Fibroblast of upper back skin (primary cell): Measurements from ENCODE around the gene ACOT7.

Experiments used
- DNase-seq: peaks from one replicate; pipeline ENCODE4 v3.0.0-alpha.2; 2013

The ACOT7 gene

GRCh38 chr1:6245869-6246496 is 147.6 kb downstream of the ACOT7 start:
- no peak for DNase-seq

DNA sequence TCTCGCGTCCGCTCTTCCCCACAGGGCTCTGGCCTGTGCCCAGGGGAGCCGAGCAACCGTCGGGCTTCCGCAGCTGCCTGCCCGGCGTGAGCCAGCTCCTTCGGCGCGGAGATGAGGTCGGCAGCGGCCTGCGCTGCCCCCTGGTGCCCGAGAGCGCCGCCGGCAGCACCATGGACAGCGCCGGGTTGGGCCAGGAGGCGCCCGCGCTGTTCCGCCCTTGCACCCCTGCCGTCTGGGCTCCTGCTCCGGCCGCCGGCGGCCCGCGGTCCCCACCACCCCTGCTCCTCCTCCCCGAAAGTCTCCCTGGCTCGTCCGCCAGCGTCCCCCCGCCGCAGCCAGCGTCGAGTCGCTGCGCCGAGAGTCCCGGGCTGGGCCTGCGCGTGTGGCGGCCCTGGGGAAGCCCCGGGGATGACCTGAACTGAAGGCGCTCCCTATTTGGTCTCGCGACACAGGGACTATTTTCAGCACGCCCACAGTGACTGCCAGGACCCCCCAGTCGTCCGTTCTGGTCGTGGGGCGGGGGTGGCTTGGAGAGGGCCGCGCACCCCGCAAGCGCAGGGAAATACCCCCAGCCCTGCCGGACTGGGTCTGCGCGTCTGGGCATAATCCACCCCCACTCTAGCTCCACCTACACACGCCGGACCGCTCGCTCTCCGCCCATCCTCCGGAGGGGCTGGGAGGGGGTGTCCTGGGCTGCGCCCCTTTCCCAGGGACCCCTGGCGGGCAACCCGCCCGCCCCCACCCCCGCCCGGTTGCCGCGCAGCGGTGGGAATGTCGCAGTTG is 148.3 kb downstream of the ACOT7 start:
- peak; percentile 71 for DNase-seq

- DNase-seq: no peak
These were observed 149.0 kb downstream of the ACOT7 start for GRCh38 chr1:6244401-6245049.

DNA sequence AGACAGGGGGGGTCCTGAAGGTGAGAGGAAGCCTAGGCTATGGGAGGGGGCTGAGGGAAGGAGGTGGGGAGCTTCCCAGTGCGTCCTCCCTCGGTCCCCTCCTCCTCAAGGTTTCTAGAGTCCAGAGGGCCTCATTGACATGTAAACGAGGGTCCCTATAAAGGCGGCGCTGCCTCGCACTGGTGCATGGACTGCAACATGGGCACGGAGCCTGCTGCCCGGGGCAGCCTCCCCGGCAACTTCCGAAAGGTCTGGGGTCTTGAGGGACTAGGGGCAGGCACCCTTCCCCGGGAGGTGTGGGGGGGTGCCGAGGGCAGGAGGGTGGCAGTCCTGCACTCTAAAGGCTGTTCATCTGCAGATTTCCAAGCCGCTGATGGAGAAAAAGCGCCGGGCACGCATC is 149.6 kb downstream of the ACOT7 start, which contains the start of gene HES3:
Gene HES3, plus strand, starts transcription at position 187 of the 400 bp plus-strand sequence. Its CDS starts 187 bp downstream, at position 374.
- DNase-seq: no peak

DNA sequence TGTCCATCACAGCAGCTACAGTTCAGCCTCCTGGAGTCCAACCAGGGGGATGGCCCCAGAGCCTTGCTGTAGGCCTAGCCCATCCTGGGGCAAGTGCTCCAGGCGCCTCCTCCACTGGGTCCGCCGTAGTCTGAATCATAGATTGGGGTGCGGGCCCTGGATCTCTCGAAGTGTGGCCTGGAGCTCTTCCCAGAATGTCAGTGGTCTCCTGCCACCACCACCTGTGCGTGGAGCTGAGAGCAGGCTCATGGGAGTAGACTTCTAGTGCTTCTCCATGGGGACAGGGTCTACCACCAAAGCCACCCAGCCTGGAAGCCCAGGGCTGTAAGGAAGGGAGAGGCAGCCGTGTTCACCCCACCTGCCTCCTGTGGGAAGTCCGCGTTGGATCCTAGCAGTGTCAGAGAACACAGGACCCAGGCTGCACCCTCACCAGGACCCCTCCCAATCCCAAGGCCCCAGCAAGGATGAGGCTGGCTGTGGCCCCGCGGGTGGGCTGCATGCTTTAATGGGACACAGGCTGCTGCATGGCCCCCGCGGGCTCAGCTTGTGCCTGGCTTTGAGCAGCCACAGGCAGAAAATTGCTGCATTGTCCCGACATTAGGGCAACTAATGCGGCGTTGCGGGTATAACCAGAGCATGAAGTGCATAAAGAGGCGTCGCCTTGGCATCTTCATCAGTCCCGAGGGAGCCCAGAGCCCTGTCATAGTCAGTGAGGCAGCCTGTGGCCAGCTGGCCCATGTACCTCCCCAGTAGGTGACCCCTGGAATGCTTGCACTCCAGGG is 150.3 kb downstream of the ACOT7 start:
- DNase-seq: no peak

DNA sequence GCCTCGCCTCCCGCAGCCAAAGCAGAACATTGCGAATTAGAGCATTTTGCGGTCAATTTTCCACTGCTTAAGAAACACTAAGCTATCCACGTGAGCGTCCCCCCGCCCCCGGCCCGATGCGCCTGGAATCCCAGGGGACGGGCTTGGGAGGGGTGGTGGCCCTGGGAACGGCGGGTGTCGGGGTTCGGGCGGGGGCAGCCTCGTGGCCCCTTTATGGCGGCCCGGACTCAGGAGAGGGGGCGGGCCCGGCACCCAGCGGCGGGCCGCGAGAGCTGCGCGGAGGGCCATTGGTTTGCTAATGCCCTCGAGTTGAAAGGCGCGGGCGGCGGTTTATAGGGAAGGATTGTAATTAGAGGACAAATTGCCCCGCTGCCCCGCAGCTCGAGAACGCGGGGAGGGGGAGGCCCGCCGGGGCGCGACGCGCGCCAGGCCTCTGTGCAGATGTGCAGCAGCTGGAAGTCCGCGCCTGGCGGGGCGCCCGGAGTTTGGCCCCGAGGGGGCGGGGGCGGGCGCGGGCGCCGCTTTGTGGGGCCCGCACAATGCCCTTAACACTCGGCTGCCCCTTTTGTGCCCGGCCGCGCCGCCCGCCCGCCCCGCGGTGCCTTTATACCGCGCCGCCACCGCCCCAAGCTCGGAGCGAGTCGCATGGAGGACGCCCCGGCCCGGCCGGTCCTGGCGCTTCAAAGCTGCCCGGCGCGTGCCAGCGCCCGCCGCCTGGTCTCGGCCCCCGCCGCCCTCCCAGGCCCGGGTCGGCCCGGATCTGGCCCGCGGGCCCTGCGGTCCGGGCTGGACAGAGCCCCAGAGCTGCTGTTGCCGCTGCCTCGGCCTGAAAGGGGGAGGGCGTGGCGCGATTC is 151.5 kb downstream of the ACOT7 start:
- DNase-seq: no peak

DNA sequence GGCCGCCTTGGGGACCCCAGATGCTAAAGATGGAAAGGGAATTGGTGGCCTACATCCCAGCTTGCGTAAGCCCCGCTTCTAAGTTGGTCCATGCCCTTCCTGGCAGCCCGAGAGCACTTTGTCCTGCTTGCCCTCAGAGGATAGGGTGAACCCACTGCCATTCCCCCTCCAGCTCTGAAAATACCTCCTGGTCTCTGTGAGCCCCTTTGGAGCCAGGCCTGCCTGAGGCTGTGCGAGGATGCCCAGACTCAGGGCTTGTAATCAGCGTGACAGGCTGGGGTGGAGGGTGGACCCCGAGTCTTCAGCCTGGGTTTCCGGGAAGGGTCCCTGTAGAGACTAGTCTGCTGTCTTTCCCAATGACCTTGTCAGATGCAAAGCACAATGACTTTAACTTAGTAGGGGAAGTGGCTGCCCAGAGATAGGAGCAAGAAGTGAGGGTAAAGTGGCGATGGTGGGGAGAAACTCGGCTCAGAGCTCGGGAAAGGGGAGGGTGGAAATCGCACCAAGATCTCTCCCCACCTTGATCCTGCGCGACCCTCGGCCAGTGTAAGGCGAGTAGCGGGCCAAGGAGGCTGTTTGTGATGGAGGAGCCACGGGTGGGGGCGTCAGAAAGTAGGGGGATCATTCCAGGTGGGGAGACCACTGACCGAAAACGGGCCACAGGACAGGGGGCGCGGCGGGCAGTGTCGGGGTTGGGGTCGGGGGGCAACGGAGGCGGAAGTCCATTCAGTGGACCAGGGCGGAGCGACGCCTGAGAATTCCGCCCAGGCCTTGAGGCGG is 152.3 kb downstream of the ACOT7 start:
- no peak for DNase-seq

DNA sequence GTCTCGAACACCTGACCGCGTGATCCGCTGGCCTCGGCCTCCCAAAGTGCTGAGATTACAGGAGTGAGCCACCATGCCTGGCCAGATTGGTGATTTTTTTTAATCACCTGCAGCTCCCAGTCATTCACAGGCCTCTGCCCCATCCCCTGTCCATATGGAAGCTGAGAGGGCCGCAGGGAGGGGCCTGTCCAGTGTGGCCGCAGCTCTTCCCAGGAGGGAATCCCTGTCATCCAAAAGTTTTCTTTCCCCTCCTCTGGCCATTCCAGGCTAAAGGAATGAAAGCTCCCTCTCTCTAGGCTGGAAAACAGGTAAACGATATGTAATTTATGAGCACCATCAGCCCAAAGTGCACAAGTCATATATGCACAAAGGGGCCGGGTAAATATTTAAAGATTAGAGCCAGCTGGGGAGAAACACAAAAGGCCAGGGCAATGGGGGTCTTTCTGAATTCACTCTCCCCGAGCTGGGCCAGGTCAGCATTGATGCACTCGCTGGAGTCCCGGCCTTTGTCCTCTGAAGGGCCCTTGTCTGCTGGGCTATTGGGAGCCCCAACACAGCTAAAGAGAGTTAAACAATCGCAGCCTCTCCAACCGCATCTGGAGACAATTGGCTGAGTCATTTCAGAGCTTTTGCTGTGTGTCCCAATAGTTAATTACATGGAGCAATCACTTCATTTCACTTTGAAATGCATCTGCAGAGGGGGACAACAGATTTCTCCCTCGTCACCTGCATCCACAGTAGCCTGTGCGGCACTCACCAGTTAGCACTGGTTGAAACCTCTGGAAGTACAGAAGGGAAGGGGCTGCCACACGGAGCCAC is 153.4 kb downstream of the ACOT7 start:
- DNase-seq: peak; percentile 52

DNA sequence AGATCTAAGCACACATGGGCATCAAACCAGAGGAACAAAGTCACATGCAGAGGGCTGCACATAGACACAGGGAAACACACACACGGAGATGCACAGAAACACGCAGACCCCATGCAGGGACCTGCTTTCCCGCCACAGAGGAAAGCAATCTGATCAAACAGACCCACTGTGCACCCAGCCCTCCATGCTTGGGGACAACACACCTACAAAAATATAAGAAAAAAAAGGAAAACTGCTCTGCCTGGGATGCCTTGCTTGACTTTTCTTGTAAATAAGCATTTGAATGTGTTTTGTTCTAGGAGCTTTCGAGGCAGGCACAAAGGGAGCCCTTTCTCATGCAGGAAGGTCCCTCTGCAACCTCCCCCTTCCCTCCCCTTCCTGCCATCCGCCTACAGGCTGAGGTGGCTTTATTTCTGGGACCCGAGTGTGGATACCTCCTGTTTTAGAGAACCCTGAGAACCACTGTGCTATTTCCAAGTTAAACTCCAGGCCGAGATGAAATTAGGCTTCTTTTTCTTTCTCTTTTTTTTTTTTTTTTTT is 154.3 kb downstream of the ACOT7 start:
- no peak for DNase-seq

DNA sequence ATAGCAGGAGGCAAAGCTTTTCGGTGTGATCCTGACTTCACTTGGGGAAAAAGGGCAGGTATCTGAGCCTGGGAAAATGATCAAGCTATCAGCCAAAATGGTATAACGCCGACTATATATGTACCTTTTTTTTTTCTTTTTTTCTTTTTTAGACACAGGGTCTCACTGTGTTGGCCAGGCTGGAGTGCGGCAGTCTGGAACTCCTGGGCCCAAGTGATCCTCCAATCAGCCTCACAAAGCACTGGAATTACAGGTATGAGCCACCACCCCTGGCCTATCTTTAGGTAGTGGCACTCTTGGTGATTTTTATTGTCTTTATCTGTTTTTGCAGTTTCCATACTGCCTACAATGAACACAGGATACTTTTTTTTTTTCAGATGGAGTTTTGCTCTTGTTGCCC is 156.5 kb downstream of the ACOT7 start:
- DNase-seq: no peak

GRCh38 chr1:6235296-6235677 is 158.3 kb downstream of the ACOT7 start:
- DNase-seq: no peak

GRCh38 chr1:6234502-6235295 is 158.9 kb downstream of the ACOT7 start:
- DNase-seq: no peak

DNA sequence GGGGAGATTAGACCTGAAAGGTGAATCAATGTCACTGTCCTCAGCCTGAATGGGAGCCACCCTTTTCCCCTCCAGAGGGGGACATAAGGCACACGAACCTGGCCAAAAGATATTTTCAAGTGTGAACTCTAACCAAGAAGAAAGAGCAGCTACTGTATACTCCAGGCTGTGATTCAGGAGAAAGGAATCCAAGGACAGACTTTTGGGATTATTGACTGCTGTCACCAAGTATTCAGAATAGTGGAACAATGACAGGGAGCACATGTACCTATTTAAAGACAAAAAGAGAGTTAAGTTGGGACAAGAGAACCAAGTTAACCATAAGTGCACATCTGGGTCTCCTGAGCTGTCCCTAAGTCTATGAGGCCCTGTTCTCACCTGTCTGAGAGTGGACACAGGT is 160.2 kb downstream of the ACOT7 start:
- no peak for DNase-seq

DNA sequence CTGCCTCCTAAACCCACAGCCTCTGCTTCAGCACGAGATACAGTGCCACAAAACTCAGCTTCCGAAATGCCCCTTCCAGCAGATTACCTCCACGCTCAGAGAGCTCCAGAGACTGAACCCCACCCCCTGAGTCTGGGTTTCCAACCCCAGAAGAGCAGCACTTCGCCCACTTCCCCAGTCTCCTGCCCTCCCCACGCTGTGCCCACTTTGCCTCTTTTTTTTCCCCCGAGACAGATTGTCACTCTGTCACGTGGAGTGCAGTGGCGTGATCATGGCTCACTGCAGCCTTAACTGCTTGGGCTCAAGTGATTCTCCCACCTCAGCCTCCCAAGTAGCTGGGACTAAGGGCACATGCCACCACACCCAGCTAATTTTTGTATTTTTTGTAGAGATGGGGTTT is 167.9 kb downstream of the ACOT7 start:
- no peak for DNase-seq

GRCh38 chr1:6224718-6225117 is 168.8 kb downstream of the ACOT7 start:
- DNase-seq: no peak

GRCh38 chr1:6223617-6224016 is 169.9 kb downstream of the ACOT7 start:
- DNase-seq: no peak

- DNase-seq: peak; percentile 53
These were observed 170.9 kb downstream of the ACOT7 start for GRCh38 chr1:6222636-6223035.

GRCh38 chr1:6221210-6221784 is 172.3 kb downstream of the ACOT7 start:
- DNase-seq: no peak

GRCh38 chr1:6220236-6220635 is 173.3 kb downstream of the ACOT7 start:
- no peak for DNase-seq
